HAP-1 (cell line): ENCODE measurements around the gene PPP5C.
A peak's percentile ranks its signal among the peaks of the same experiment; 100 is the strongest.
"Not testable (repeated sequence)": the region's sequence is repeated elsewhere in the genome, so short reads cannot be mapped to it uniquely, and the experiment has no call there.

Source experiments
- DNase-seq, 2 experiments: peaks; one replicate each; pipeline ENCODE4 v3.0.0-alpha.2; 2016 to 2020; ENCODE audit warnings: low spot score in 2 of 2
- H3K27me3 ChIP-seq: fragments of 250-450 bp; sonication (Bioruptor Pico); 2 replicates; pipeline ENCODE4 v1.5.1; 2020; ENCODE audit warnings: low read depth, mild to moderate bottlenecking, moderate library complexity
- H3K36me3 ChIP-seq: fragments of 250-450 bp; sonication (Bioruptor Pico); replicated peaks from 2 replicates; pipeline ENCODE4 v1.5.1; 2020; ENCODE audit warnings: mild to moderate bottlenecking
- H3K4me1 ChIP-seq: fragments of 250-450 bp; sonication (Bioruptor Pico); 2 replicates; pipeline ENCODE4 v1.5.1; 2020; ENCODE audit warnings: mild to moderate bottlenecking
- H3K4me3 ChIP-seq: fragments of 250-450 bp; sonication (Bioruptor Pico); 2 replicates; pipeline ENCODE4 v1.5.1; 2020; ENCODE audit warnings: mild to moderate bottlenecking, moderate library complexity
- H3K9me3 ChIP-seq: fragments of 250-450 bp; sonication (Bioruptor Pico); 2 replicates; pipeline ENCODE4 v1.5.1; 2020; ENCODE audit warnings: mild to moderate bottlenecking, moderate library complexity
- in situ Hi-C: fragments of 300-500 bp; cut with MboI; formaldehyde crosslinking; loops from 3 replicates; pipeline ENCODE4 v1.14.3; 2020; ENCODE audit warnings: low sequenced_read_pairs, inconsistent platforms, mixed read lengths

PPP5C gene

GRCh38 chr19:46317339-46317738, 29.5 kb upstream of the PPP5C start:
- no peaks in the 10 kb centered on the region for H3K27me3 ChIP-seq
- H3K36me3 ChIP-seq = no peaks in the 10 kb centered on the region
- no peak for DNase-seq
- no peak overlapping the region for H3K4me3 ChIP-seq
- in situ Hi-C loops = no loop called here
- H3K9me3 ChIP-seq = no peaks in the 10 kb centered on the region
- no peaks in the 10 kb centered on the region for H3K4me1 ChIP-seq

GRCh38 chr19:46319613-46320012, 27.3 kb upstream of the PPP5C start:
- in situ Hi-C loops = no loop called here
- Histone ChIP-seq H3K36me3 (no peaks in the 10 kb centered on the region), H3K4me3 (no peak overlapping the region), H3K4me1 (no peaks in the 10 kb centered on the region), H3K9me3 (no peaks in the 10 kb centered on the region), H3K27me3 (no peaks in the 10 kb centered on the region)
- DNase-seq = no peak

GRCh38 chr19:46320559-46320958, 26.3 kb upstream of the PPP5C start:
- in situ Hi-C loops = no loop called here
- DNase-seq = no peak
- no peaks in the 10 kb centered on the region for H3K27me3 ChIP-seq
- H3K36me3 ChIP-seq = no peaks in the 10 kb centered on the region
- no peak overlapping the region for H3K4me3 ChIP-seq
- no peaks in the 10 kb centered on the region for H3K4me1 ChIP-seq
- H3K9me3 ChIP-seq = no peaks in the 10 kb centered on the region

- H3K27me3 ChIP-seq = no peaks in the 10 kb centered on the region
- in situ Hi-C loops = no loop called here
- no peaks in the 10 kb centered on the region for H3K36me3 ChIP-seq
- no peak for DNase-seq
- H3K4me1 ChIP-seq = no peaks in the 10 kb centered on the region
- H3K9me3 ChIP-seq = no peaks in the 10 kb centered on the region
- H3K4me3 ChIP-seq = no peak overlapping the region
Measured at GRCh38 chr19:46321653-46322052, 25.2 kb upstream of the PPP5C start.

GRCh38 chr19:46323227-46323626, 23.7 kb upstream of the PPP5C start:
- H3K27me3 ChIP-seq, in situ Hi-C loops, H3K9me3 ChIP-seq, H3K4me3 ChIP-seq, H3K36me3 ChIP-seq, DNase-seq, H3K4me1 ChIP-seq: not testable (repeated sequence)

GRCh38 chr19:46324277-46324676, 22.6 kb upstream of the PPP5C start:
- Histone ChIP-seq H3K36me3 (no peaks in the 10 kb centered on the region), H3K4me3 (no peak overlapping the region), H3K4me1 (no peaks in the 10 kb centered on the region), H3K9me3 (no peaks in the 10 kb centered on the region), H3K27me3 (no peaks in the 10 kb centered on the region)
- no peak for DNase-seq
- in situ Hi-C loops = no loop called here

GRCh38 chr19:46326608-46327007, 20.3 kb upstream of the PPP5C start:
- Histone ChIP-seq H3K36me3 (no peaks in the 10 kb centered on the region), H3K27me3 (no peaks in the 10 kb centered on the region), H3K9me3 (no peaks in the 10 kb centered on the region), H3K4me3 (no peak overlapping the region), H3K4me1 (no peaks in the 10 kb centered on the region)
- in situ Hi-C loops = no loop called here
- no peak for DNase-seq

GRCh38 chr19:46328079-46328478, 18.8 kb upstream of the PPP5C start:
- in situ Hi-C loops = no loop called here
- no peaks in the 10 kb centered on the region for H3K36me3 ChIP-seq

GRCh38 chr19:46330319-46330918, 16.5 kb upstream of the PPP5C start:
- H3K9me3 ChIP-seq = no peaks in the 10 kb centered on the region
- no peaks in the 10 kb centered on the region for H3K36me3 ChIP-seq
- DNase-seq = no peak
- no peaks in the 10 kb centered on the region for H3K27me3 ChIP-seq
- no peak overlapping the region for H3K4me3 ChIP-seq
- in situ Hi-C loops = no loop called here
- no peaks in the 10 kb centered on the region for H3K4me1 ChIP-seq

More at GRCh38 chr19:46328079-46328478, 18.8 kb upstream of the PPP5C start:
- DNase-seq = no peak
- H3K9me3 ChIP-seq = no peaks in the 10 kb centered on the region
- H3K4me1 ChIP-seq = no peaks in the 10 kb centered on the region
- H3K4me3 ChIP-seq = no peak overlapping the region
- H3K27me3 ChIP-seq = no peaks in the 10 kb centered on the region

GRCh38 chr19:46337487-46337886, 9.4 kb upstream of the PPP5C start:
- Histone ChIP-seq H3K9me3 (no peaks in the 10 kb centered on the region), H3K27me3 (no peaks in the 10 kb centered on the region), H3K36me3 (no peaks in the 10 kb centered on the region), H3K4me1 (peaks cover 7% of the 10 kb centered on the region), H3K4me3 (no peak overlapping the region)
- in situ Hi-C loops = no loop called here
- DNase-seq = no peak

- in situ Hi-C loops = no loop called here
- Histone ChIP-seq H3K4me3 (no peak overlapping the region), H3K9me3 (no peaks in the 10 kb centered on the region), H3K36me3 (no peaks in the 10 kb centered on the region), H3K27me3 (no peaks in the 10 kb centered on the region), H3K4me1 (peaks cover 7% of the 10 kb centered on the region)
- DNase-seq = peak in 1 of 2 experiments; percentile 24
Measured at GRCh38 chr19:46339446-46339845, 7.4 kb upstream of the PPP5C start.

- no peak for DNase-seq
- no peaks in the 10 kb centered on the region for H3K36me3 ChIP-seq
- H3K4me3 ChIP-seq = no peak overlapping the region
- H3K9me3 ChIP-seq = no peaks in the 10 kb centered on the region
- peaks cover 7% of the 10 kb centered on the region for H3K4me1 ChIP-seq
- H3K27me3 ChIP-seq = no peaks in the 10 kb centered on the region
- in situ Hi-C loops = no loop called here
Measured at GRCh38 chr19:46340051-46340659, 6.7 kb upstream of the PPP5C start.

GRCh38 chr19:46341937-46342336, 5.0 kb upstream of the PPP5C start:
- Histone ChIP-seq H3K27me3 (no peaks in the 10 kb centered on the region), H3K9me3 (no peaks in the 10 kb centered on the region), H3K4me3 (no peak overlapping the region), H3K4me1 (peaks cover 10% of the 10 kb centered on the region), H3K36me3 (no peaks in the 10 kb centered on the region; the same call in 1 of the 2 replicates)
- in situ Hi-C loops = no loop called here
- DNase-seq = no peak

GRCh38 chr19:46344363-46344762, 2.5 kb upstream of the PPP5C start:
- in situ Hi-C loops = no loop called here
- Histone ChIP-seq H3K27me3 (no peaks in the 10 kb centered on the region), H3K36me3 (no peaks in the 10 kb centered on the region; the same call in 1 of the 2 replicates), H3K9me3 (no peaks in the 10 kb centered on the region), H3K4me3 (no peak overlapping the region), H3K4me1 (peaks cover 6% of the 10 kb centered on the region)
- no peak for DNase-seq

- Histone ChIP-seq H3K36me3 (no peaks in the 10 kb centered on the region; the same call in 1 of the 2 replicates), H3K4me1 (peaks cover 6% of the 10 kb centered on the region), H3K27me3 (no peaks in the 10 kb centered on the region), H3K9me3 (no peaks in the 10 kb centered on the region), H3K4me3 (no peak overlapping the region)
- DNase-seq = no peak
- in situ Hi-C loops = no loop called here
Measured at GRCh38 chr19:46345157-46345556, 1.7 kb upstream of the PPP5C start.
